Measurements from ENCODE around the gene ATIC. TPM values are rescaled to one million over a fixed set of nuclear protein-coding genes. Genes with fewer than 3 reads are reported as not detected.

Gene ATIC
- total and polyA plus RNA-seq, 4 donors = 44.3 to 180 (median 75.9) TPM

GRCh38 chr2:215362562-215362904 is 50.7 kb downstream of the ATIC start:
- Histone ChIP-seq H3K27me3 (ENCODE audit: control insufficient read depth in 3 of 3, insufficient read depth in 3 of 3, low read length in 2 of 3) (no peaks in the 10 kb centered on the region), H3K36me3 (ENCODE audit: control insufficient read depth in 4 of 4, insufficient read depth in 4 of 4, low read length in 4 of 4) (peaks cover 8 to 62% (median 25%) of the 10 kb centered on the region in 4 donors), H3K4me1 (ENCODE audit: control insufficient read depth in 5 of 5, insufficient read depth in 5 of 5, low read length in 5 of 5) (no peaks in the 10 kb centered on the region), H3K4me3 (no peak overlapping the region), H3K9ac (ENCODE audit: insufficient read depth in 1 of 2, low read length in 2 of 2) (no peak overlapping the region), H3K27ac (ENCODE audit: low read depth in 1 of 2, low read length in 1 of 2) (no peak overlapping the region), H3K9me3 (ENCODE audit: control insufficient read depth in 4 of 4, insufficient read depth in 3 of 4, low read length in 3 of 4) (no peaks in the 10 kb centered on the region)
- DNase-seq (no peak), ATAC-seq (ENCODE audit: insufficient read depth, low FRiP score) (no peak)
- 97% methylated on average over 8 of the region's 8 CpGs for whole genome bisulfite sequencing, 2 donors
- TF ChIP-seq CTCF (IDR thresholded peaks at IDR 0.05; ENCODE audit: control extremely low read depth, extremely low read depth) = no peak

GRCh38 chr2:215363039-215363438 is 51.2 kb downstream of the ATIC start:
- Histone ChIP-seq H3K36me3 (ENCODE audit: control insufficient read depth in 4 of 4, insufficient read depth in 4 of 4, low read length in 4 of 4) (peaks cover 11 to 67% (median 28%) of the 10 kb centered on the region in 4 donors), H3K9ac (ENCODE audit: insufficient read depth in 1 of 2, low read length in 2 of 2) (no peak overlapping the region), H3K4me3 (no peak overlapping the region), H3K27me3 (ENCODE audit: control insufficient read depth in 3 of 3, insufficient read depth in 3 of 3, low read length in 2 of 3) (no peaks in the 10 kb centered on the region), H3K27ac (ENCODE audit: low read depth in 1 of 2, low read length in 1 of 2) (no peak overlapping the region), H3K4me1 (ENCODE audit: control insufficient read depth in 5 of 5, insufficient read depth in 5 of 5, low read length in 5 of 5) (no peaks in the 10 kb centered on the region), H3K9me3 (ENCODE audit: control insufficient read depth in 4 of 4, insufficient read depth in 3 of 4, low read length in 3 of 4) (peaks cover 0 to 2% (median 0%) of the 10 kb centered on the region in 4 donors)
- 87% methylated on average over 2 of the region's 2 CpGs for WGBS, 2 donors
- ATAC-seq (ENCODE audit: insufficient read depth, low FRiP score) (no peak), DNase-seq (no peak)
- TF ChIP-seq CTCF (IDR thresholded peaks at IDR 0.05; ENCODE audit: control extremely low read depth, extremely low read depth) = no peak

GRCh38 chr2:215363461-215364156 is 51.8 kb downstream of the ATIC start:
- Histone ChIP-seq H3K27ac (ENCODE audit: low read depth in 1 of 2, low read length in 1 of 2) (no peak overlapping the region), H3K4me3 (no peak overlapping the region), H3K27me3 (ENCODE audit: control insufficient read depth in 3 of 3, insufficient read depth in 3 of 3, low read length in 2 of 3) (no peaks in the 10 kb centered on the region), H3K36me3 (ENCODE audit: control insufficient read depth in 4 of 4, insufficient read depth in 4 of 4, low read length in 4 of 4) (peaks cover 11 to 72% (median 28%) of the 10 kb centered on the region in 4 donors), H3K9me3 (ENCODE audit: control insufficient read depth in 4 of 4, insufficient read depth in 3 of 4, low read length in 3 of 4) (peaks cover 0 to 2% (median 0%) of the 10 kb centered on the region in 4 donors), H3K4me1 (ENCODE audit: control insufficient read depth in 5 of 5, insufficient read depth in 5 of 5, low read length in 5 of 5) (no peaks in the 10 kb centered on the region), H3K9ac (ENCODE audit: insufficient read depth in 1 of 2, low read length in 2 of 2) (no peak overlapping the region)
- no peak for TF ChIP-seq CTCF (IDR thresholded peaks at IDR 0.05; ENCODE audit: control extremely low read depth, extremely low read depth)
- 80 to 93% methylated on average over 2 of the region's 2 CpGs for WGBS, 2 donors
- DNase-seq (no peak), ATAC-seq (ENCODE audit: insufficient read depth, low FRiP score) (no peak)
